ENCODE measurements around the gene TMEM123.

- TF ChIP-seq, protein P1, sequence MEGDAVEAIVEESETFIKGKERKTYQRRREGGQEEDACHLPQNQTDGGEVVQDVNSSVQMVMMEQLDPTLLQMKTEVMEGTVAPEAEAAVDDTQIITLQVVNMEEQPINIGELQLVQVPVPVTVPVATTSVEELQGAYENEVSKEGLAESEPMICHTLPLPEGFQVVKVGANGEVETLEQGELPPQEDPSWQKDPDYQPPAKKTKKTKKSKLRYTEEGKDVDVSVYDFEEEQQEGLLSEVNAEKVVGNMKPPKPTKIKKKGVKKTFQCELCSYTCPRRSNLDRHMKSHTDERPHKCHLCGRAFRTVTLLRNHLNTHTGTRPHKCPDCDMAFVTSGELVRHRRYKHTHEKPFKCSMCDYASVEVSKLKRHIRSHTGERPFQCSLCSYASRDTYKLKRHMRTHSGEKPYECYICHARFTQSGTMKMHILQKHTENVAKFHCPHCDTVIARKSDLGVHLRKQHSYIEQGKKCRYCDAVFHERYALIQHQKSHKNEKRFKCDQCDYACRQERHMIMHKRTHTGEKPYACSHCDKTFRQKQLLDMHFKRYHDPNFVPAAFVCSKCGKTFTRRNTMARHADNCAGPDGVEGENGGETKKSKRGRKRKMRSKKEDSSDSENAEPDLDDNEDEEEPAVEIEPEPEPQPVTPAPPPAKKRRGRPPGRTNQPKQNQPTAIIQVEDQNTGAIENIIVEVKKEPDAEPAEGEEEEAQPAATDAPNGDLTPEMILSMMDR (IDR thresholded peaks at IDR 0.05 in 8 of 11, conservative IDR thresholded peaks at IDR 0.05 in 3 of 11): no peak
- no peak for TF ChIP-seq POLR2A (IDR thresholded peaks at IDR 0.05)
- TF ChIP-seq POLR2AphosphoS5 (IDR thresholded peaks at IDR 0.05): no peak
These were observed 95.4 kb downstream of the TMEM123 start for GRCh38 chr11:102357116-102357515.

Data from spleen (tissue), 7 donors.